Panc1 (cell line): Measurements from ENCODE around the gene CNTN4. TPM values are rescaled to one million over a fixed set of nuclear protein-coding genes. Genes with fewer than 3 reads are reported as not detected.

Source experiments
- ATAC-seq: fragments of 200-7000 bp; cut with Tn5 transposase; 2 replicates; pipeline ENCODE4 v1.9.1; 2020; ENCODE audit warnings: mild to moderate bottlenecking, moderate library complexity
- BruUV-seq: library from RNA; stranded (reverse); fragments of 400-500 nt; replicated peaks from 2 replicates; lab custom pipeline; 2021; lab: Mats Ljungman, UMichigan
- CTCF ChIA-PET: fragments of 300-600 bp; sonication (Branson Sonifier 250); formaldehyde crosslinking; loops from one replicate; lab custom pipeline; 2022; ENCODE audit warnings: antibody characterized with exemption; lab: Charles Lee
- POLR2A ChIA-PET: fragments of 300-600 bp; sonication (Branson Sonifier 250); formaldehyde crosslinking; loops from one replicate; lab custom pipeline; 2022; ENCODE audit warnings: antibody characterized with exemption; lab: Charles Lee
- DNase-seq: peaks from one replicate; pipeline ENCODE4 v3.0.0-alpha.2; 2010; ENCODE audit warnings: low read depth, low spot score
- H3K27ac ChIP-seq: 2 replicates; pipeline ENCODE4 v1.5.1; 2011; ENCODE audit warnings: mild to moderate bottlenecking, low read length, inconsistent platforms
- H3K27me3 ChIP-seq: fragments of 200-500 bp; sonication (Bioruptor generic); 2 replicates; pipeline ENCODE4 v1.6.0; 2014; ENCODE audit warnings: low read length, inconsistent platforms; ENCODE audit not compliant: control insufficient read depth, insufficient read depth
- H3K36me3 ChIP-seq: fragments of 200-500 bp; sonication (Bioruptor generic); 2 replicates; pipeline ENCODE4 v1.5.1; 2014; ENCODE audit warnings: inconsistent platforms, mild to moderate bottlenecking, low read length, moderate library complexity; ENCODE audit not compliant: control insufficient read depth, insufficient read depth
- H3K4me1 ChIP-seq: 2 replicates; pipeline ENCODE4 v1.5.1; 2011; ENCODE audit warnings: inconsistent platforms, mild to moderate bottlenecking, low read length, moderate library complexity; ENCODE audit not compliant: control insufficient read depth, insufficient read depth
- H3K4me3 ChIP-seq, 2 experiments: 2 replicates each; pipeline ENCODE4 v1.5.1; 2011 to 2012; ENCODE audit warnings: low read depth in 2 of 2, low read length in 2 of 2, mild to moderate bottlenecking in 2 of 2, inconsistent platforms in 1 of 2, moderate library complexity in 1 of 2
- H3K9me3 ChIP-seq: fragments of 200-500 bp; sonication (Bioruptor generic); 2 replicates; pipeline ENCODE4 v1.5.1; 2014; ENCODE audit warnings: low read depth, mild to moderate bottlenecking, inconsistent platforms, low read length, moderate library complexity; ENCODE audit not compliant: control insufficient read depth, insufficient read depth
- POLR2AphosphoS5 ChIP-seq: IDR thresholded peaks from 2 replicates; pipeline ENCODE4 v1.6.1; 2012; ENCODE audit warnings: mild to moderate bottlenecking, low read depth, low read length, moderate library complexity
- REST ChIP-seq, 2 experiments: IDR thresholded peaks; 2 replicates each; pipeline ENCODE4 v1.6.1; 2011 to 2012; ENCODE audit warnings: low read depth in 2 of 2, control low read depth in 1 of 2, low read length in 1 of 2, mild to moderate bottlenecking in 1 of 2, moderate library complexity in 1 of 2; ENCODE audit not compliant: insufficient read depth in 1 of 2
- SIN3A ChIP-seq: IDR thresholded peaks from 2 replicates; pipeline ENCODE4 v1.6.1; 2012; ENCODE audit warnings: low read depth, mild to moderate bottlenecking, low read length, moderate library complexity, borderline replicate concordance; ENCODE audit not compliant: insufficient read depth
- TCF7L2 ChIP-seq: IDR thresholded peaks from 2 replicates; pipeline ENCODE4 v1.6.1; 2011; ENCODE audit warnings: mild to moderate bottlenecking, low read depth, low read length, inconsistent platforms
- in situ Hi-C: cut with HindIII; loops from 2 replicates; pipeline ENCODE4 v1.10.0; 2016; ENCODE audit warnings: low sequenced_read_pairs, low pct_unique_long_range_greater_than_20kb
- intact Hi-C: fragments of 100-400 bp; cut with micrococcal nuclease; formaldehyde crosslinking; loops from one replicate; pipeline ENCODE4 v1.10.0; 2022; ENCODE audit not compliant: unreplicated experiment
- total RNA-seq: library from RNA; stranded (reverse); gene quantifications from one replicate; pipeline ENCODE4 v1.2.1, GENCODE V29; 2021; ENCODE audit not compliant: unreplicated experiment
- TF ChIP-seq, protein P1 (sequence below): fragments of 450-650 bp; IDR thresholded peaks from 2 replicates; pipeline ENCODE4 v1.5.1; 2017; ENCODE audit warnings: mild to moderate bottlenecking

Gene CNTN4
- total RNA-seq, 1 experiment from 2014 or later = not detected

- Histone ChIP-seq H3K4me1 (no peaks in the 10 kb centered on the region), H3K4me3 (no peak overlapping the region), H3K27me3 (no peaks in the 10 kb centered on the region; the same call in 1 of the 2 replicates), H3K9me3 (no peaks in the 10 kb centered on the region), H3K36me3 (no peaks in the 10 kb centered on the region), H3K27ac (no peak overlapping the region)
- ChIA-PET POLR2A (interaction anchor here (0.5 kb wide), 1 partner anchor 179 kb away, joined by 3 read pairs; no protein-coding TSS in a partner anchor), CTCF (no interaction called here)
- no peak for ATAC-seq
- BruUV-seq = no TSS peak
- DNase-seq = no peak
- no peak for TF ChIP-seq REST (IDR thresholded peaks at IDR 0.05; ENCODE audit: insufficient read depth in 1 of 2, low read depth in 2 of 2, low read length in 1 of 2)
- TF ChIP-seq SIN3A = no peak
- TF ChIP-seq, protein P1, sequence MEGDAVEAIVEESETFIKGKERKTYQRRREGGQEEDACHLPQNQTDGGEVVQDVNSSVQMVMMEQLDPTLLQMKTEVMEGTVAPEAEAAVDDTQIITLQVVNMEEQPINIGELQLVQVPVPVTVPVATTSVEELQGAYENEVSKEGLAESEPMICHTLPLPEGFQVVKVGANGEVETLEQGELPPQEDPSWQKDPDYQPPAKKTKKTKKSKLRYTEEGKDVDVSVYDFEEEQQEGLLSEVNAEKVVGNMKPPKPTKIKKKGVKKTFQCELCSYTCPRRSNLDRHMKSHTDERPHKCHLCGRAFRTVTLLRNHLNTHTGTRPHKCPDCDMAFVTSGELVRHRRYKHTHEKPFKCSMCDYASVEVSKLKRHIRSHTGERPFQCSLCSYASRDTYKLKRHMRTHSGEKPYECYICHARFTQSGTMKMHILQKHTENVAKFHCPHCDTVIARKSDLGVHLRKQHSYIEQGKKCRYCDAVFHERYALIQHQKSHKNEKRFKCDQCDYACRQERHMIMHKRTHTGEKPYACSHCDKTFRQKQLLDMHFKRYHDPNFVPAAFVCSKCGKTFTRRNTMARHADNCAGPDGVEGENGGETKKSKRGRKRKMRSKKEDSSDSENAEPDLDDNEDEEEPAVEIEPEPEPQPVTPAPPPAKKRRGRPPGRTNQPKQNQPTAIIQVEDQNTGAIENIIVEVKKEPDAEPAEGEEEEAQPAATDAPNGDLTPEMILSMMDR = no peak
- no peak for TF ChIP-seq TCF7L2
- TF ChIP-seq POLR2AphosphoS5 = no peak
- in situ Hi-C loops (no loop called here), intact Hi-C loops (no loop called here)
Observed at GRCh38 chr3:3101660-3102458, 1003.2 kb downstream of the CNTN4 start.

GRCh38 chr3:3102751-3103150 lies 1004.1 kb downstream of the CNTN4 start:
- Histone ChIP-seq H3K36me3 (no peaks in the 10 kb centered on the region), H3K4me3 (no peak overlapping the region), H3K27me3 (no peaks in the 10 kb centered on the region; the same call in none of the 2 replicates), H3K27ac (no peak overlapping the region), H3K4me1 (no peaks in the 10 kb centered on the region), H3K9me3 (no peaks in the 10 kb centered on the region)
- POLR2A ChIA-PET = no interaction called here
- no TSS peak for BruUV-seq
- DNase-seq (no peak), ATAC-seq (no peak)
- intact Hi-C loops = no loop called here
- in situ Hi-C loops = no loop called here
- TF ChIP-seq, protein P1 = no peak
- CTCF ChIA-PET = no interaction called here
